Breast epithelium (tissue), 3 donors: ENCODE measurements around the gene KLK8.

ENCODE experiments used
- POLR2A ChIP-seq: fragments of 450-650 bp; IDR thresholded peaks from one replicate; pipeline ENCODE4 v1.6.1; 2016; ENCODE audit warnings: antibody characterized with exemption, mild to moderate bottlenecking, moderate library complexity
- POLR2AphosphoS5 ChIP-seq, 3 donors: sonication (generic); formaldehyde crosslinking; IDR thresholded peaks; one replicate each; pipeline ENCODE4 v1.6.1; 2017; ENCODE audit warnings: antibody characterized with exemption in 3 of 3
- TF ChIP-seq, protein P1 (sequence below), 3 donors: fragments of 450-650 bp; IDR thresholded peaks; one replicate each; pipeline ENCODE4 v1.5.1; 2016 to 2017; ENCODE audit warnings: antibody characterized with exemption in 3 of 3, mild to moderate bottlenecking in 3 of 3, moderate library complexity in 3 of 3

DNA sequence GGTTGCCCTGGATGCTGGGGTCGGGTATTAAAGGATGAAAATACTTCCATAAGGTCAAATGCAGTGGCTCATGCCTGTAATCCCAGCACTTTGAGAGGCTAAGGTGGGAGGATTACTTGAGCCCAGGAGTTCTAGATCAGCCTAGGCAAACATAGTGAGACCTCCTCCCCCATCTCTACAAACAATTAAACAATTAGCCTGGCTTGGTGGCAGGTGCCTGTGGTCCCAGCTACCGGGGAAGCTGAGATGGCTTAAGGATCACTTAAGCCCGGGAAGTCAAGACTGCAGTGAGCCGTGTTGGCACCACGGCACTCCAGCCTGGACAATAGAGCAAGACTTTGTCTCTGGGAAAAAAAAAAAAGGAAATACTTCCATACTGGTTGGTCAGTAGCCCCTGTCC lies 23.5 kb upstream of the KLK8 start:
- TF ChIP-seq, protein P1, sequence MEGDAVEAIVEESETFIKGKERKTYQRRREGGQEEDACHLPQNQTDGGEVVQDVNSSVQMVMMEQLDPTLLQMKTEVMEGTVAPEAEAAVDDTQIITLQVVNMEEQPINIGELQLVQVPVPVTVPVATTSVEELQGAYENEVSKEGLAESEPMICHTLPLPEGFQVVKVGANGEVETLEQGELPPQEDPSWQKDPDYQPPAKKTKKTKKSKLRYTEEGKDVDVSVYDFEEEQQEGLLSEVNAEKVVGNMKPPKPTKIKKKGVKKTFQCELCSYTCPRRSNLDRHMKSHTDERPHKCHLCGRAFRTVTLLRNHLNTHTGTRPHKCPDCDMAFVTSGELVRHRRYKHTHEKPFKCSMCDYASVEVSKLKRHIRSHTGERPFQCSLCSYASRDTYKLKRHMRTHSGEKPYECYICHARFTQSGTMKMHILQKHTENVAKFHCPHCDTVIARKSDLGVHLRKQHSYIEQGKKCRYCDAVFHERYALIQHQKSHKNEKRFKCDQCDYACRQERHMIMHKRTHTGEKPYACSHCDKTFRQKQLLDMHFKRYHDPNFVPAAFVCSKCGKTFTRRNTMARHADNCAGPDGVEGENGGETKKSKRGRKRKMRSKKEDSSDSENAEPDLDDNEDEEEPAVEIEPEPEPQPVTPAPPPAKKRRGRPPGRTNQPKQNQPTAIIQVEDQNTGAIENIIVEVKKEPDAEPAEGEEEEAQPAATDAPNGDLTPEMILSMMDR (IDR thresholded peaks at IDR 0.05): no peak
- TF ChIP-seq POLR2A (no peak), POLR2AphosphoS5 (IDR thresholded peaks at IDR 0.05) (no peak)
